Fibroblast of lung (primary cell): ENCODE measurements around the gene ZNF385B. TPM values are rescaled to one million over a fixed set of nuclear protein-coding genes. Genes with fewer than 3 reads are reported as not detected.

ENCODE experiments used
- DNase-seq, 2 donors: peaks; one replicate each; pipeline versions ENCODE4 v3.0.0 to v3.0.0-alpha.2; 2010; ENCODE audit warnings: low read depth in 2 of 2
- H2AFZ ChIP-seq: 2 replicates; pipeline ENCODE4 v1.5.1; 2012; ENCODE audit warnings: low read length, control low read depth, inconsistent platforms
- H3K27ac ChIP-seq: 2 replicates; pipeline ENCODE4 v1.5.1; 2011; ENCODE audit warnings: low read length, control low read depth; ENCODE audit not compliant: insufficient read depth
- H3K27me3 ChIP-seq: 2 replicates; pipeline ENCODE4 v1.5.1; 2011; ENCODE audit warnings: mild to moderate bottlenecking, low read length; ENCODE audit not compliant: control insufficient read depth, insufficient read depth
- H3K36me3 ChIP-seq: 2 replicates; pipeline ENCODE4 v1.5.1; 2011; ENCODE audit warnings: low read length; ENCODE audit not compliant: control insufficient read depth, insufficient read depth
- H3K4me1 ChIP-seq: 2 replicates; pipeline ENCODE4 v1.5.1; 2011; ENCODE audit warnings: low read length; ENCODE audit not compliant: control insufficient read depth, insufficient read depth; ENCODE audit errors: extremely low read depth
- H3K4me2 ChIP-seq: 2 replicates; pipeline ENCODE4 v1.5.1; 2011; ENCODE audit warnings: low read length, control low read depth; ENCODE audit not compliant: insufficient read depth; ENCODE audit errors: extremely low read depth
- H3K4me3 ChIP-seq, 4 experiments: fragments of 200-600 bp in 1 of 4; sonication (generic) in 1 of 4; replicated peaks in 1 of 4; 2 replicates each; pipeline ENCODE4 v1.5.1; 2011 to 2016; ENCODE audit warnings: low read length in 4 of 4, low read depth in 3 of 4, mild to moderate bottlenecking in 3 of 4, control low read depth in 2 of 4, inconsistent platforms in 1 of 4, mixed read lengths in 1 of 4; ENCODE audit not compliant: insufficient read depth in 1 of 4; ENCODE audit errors: control extremely low read depth in 1 of 4
- H3K79me2 ChIP-seq: 2 replicates; pipeline ENCODE4 v1.5.1; 2012; ENCODE audit warnings: mild to moderate bottlenecking, low read length, inconsistent platforms; ENCODE audit not compliant: control insufficient read depth, insufficient read depth
- H3K9ac ChIP-seq: 2 replicates; pipeline ENCODE4 v1.5.1; 2011; ENCODE audit warnings: mild to moderate bottlenecking, low read length, control low read depth; ENCODE audit not compliant: insufficient read depth
- H3K9me3 ChIP-seq: 2 replicates; pipeline ENCODE4 v1.5.1; 2012; ENCODE audit warnings: low read depth, low read length; ENCODE audit not compliant: control insufficient read depth, insufficient read depth
- H4K20me1 ChIP-seq: 2 replicates; pipeline ENCODE4 v1.5.1; 2011; ENCODE audit warnings: low read length; ENCODE audit not compliant: control insufficient read depth, insufficient read depth; ENCODE audit errors: extremely low read depth
- EZH2 ChIP-seq: IDR thresholded peaks from 2 replicates; pipeline ENCODE4 v1.5.1; 2012; ENCODE audit warnings: low read length, control low read depth, mild to moderate bottlenecking; ENCODE audit errors: missing control alignments
- polyA plus RNA-seq, 2 donors: library from polyadenylated mRNA; depleted of rRNA in 1 of 2; stranded (reverse) in 1 of 2; unstranded in 1 of 2; fragments of >200 nt; gene quantifications; 2 replicates each; pipeline ENCODE4 v1.2.1, GENCODE V29; 2011 to 2012; ENCODE audit warnings: missing spikeins in 1 of 2
- total RNA-seq: library from RNA; depleted of rRNA; stranded (reverse); fragments of >200 nt; gene quantifications from 2 replicates; pipeline ENCODE4 v1.2.1, GENCODE V29; 2014
- TF ChIP-seq, protein P1 (sequence below), 2 donors: IDR thresholded peaks in 1 of 2; conservative IDR thresholded peaks in 1 of 2; 1 replicate in 1 of 2; 2 replicates in 1 of 2; pipeline ENCODE4 v1.5.1; 2011 to 2012; ENCODE audit warnings: low read length in 2 of 2, control low read depth in 1 of 2, inconsistent platforms in 1 of 2, low read depth in 1 of 2, mild to moderate bottlenecking in 1 of 2

The ZNF385B gene
- total and polyA plus RNA-seq, 2 donors (not counting 1 experiment from before 2014, with no cell fraction given), result 0.06 TPM; not detected in 1

DNA sequence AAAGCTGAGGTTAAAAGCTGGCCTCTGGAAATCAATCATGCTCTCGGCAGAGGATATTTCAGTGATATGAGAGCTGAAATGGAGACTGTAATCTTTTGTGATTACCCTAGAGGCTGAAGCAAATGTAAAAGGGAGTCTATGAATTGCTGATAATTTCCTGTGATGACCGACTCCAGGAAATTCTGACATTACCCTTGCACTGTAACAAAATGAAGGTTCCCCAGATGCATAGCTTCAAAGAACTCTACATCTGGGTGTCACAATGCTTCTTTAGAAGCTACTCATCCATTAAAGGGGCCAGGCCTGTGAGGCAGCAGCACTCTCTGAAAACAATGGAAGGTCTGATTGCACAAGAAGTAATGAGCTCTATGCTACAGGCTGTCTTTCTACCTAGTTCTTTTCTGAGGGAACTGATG, 328.5 kb downstream of the ZNF385B start:
- no peak for DNase-seq
- H3K9me3 ChIP-seq, result no peaks in the 10 kb centered on the region
- TF ChIP-seq EZH2, result no peak
- TF ChIP-seq, protein P1, sequence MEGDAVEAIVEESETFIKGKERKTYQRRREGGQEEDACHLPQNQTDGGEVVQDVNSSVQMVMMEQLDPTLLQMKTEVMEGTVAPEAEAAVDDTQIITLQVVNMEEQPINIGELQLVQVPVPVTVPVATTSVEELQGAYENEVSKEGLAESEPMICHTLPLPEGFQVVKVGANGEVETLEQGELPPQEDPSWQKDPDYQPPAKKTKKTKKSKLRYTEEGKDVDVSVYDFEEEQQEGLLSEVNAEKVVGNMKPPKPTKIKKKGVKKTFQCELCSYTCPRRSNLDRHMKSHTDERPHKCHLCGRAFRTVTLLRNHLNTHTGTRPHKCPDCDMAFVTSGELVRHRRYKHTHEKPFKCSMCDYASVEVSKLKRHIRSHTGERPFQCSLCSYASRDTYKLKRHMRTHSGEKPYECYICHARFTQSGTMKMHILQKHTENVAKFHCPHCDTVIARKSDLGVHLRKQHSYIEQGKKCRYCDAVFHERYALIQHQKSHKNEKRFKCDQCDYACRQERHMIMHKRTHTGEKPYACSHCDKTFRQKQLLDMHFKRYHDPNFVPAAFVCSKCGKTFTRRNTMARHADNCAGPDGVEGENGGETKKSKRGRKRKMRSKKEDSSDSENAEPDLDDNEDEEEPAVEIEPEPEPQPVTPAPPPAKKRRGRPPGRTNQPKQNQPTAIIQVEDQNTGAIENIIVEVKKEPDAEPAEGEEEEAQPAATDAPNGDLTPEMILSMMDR (conservative IDR thresholded peaks at IDR 0.05 in 1 of 2, IDR thresholded peaks at IDR 0.05 in 1 of 2; ENCODE audit: low read depth in 1 of 2, low read length in 2 of 2), result no peak
- no peak overlapping the region for H3K9ac ChIP-seq
- no peak overlapping the region for H3K4me2 ChIP-seq
- H3K4me3 ChIP-seq, result no peak overlapping the region
- H3K4me1 ChIP-seq, result no peaks in the 10 kb centered on the region
- H2AFZ ChIP-seq, result no peak overlapping the region
- H3K27me3 ChIP-seq, result no peaks in the 10 kb centered on the region
- H3K36me3 ChIP-seq, result no peaks in the 10 kb centered on the region
- H3K27ac ChIP-seq, result no peak overlapping the region
- H3K79me2 ChIP-seq, result no peaks in the 10 kb centered on the region
- no peaks in the 10 kb centered on the region for H4K20me1 ChIP-seq

DNA sequence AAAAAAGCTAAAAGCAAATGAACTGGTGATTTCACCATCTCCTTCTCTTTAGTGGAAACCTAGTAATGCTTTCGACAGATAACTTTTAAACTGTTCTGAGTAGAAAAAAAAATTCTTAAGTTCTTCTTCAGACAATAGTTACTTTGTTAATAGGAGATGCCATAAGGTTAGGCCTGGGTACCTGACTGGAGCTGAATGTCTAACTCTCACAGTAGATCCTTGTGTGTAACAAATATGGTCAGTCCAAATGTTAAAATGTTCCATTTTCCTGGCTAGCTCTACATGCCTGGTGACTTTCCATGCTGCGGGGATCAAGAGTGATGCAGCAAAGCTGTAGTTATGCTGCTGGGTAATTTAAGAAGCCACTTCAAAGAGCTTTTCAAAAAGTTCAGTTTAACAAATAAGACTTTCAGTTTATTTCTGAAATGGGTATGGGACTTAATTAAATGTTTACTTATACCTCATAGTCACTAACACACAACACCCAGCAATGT, 332.8 kb downstream of the ZNF385B start:
- no peaks in the 10 kb centered on the region for H3K36me3 ChIP-seq
- no peaks in the 10 kb centered on the region for H4K20me1 ChIP-seq
- no peak for DNase-seq
- no peak overlapping the region for H2AFZ ChIP-seq
- no peak overlapping the region for H3K9ac ChIP-seq
- H3K4me2 ChIP-seq, result no peak overlapping the region
- H3K79me2 ChIP-seq, result no peaks in the 10 kb centered on the region
- H3K4me1 ChIP-seq, result no peaks in the 10 kb centered on the region
- TF ChIP-seq, protein P1 (conservative IDR thresholded peaks at IDR 0.05 in 1 of 2, IDR thresholded peaks at IDR 0.05 in 1 of 2; ENCODE audit: low read depth in 1 of 2, low read length in 2 of 2), result no peak
- no peak for TF ChIP-seq EZH2
- H3K4me3 ChIP-seq, result no peak overlapping the region
- H3K9me3 ChIP-seq, result no peaks in the 10 kb centered on the region
- no peaks in the 10 kb centered on the region for H3K27me3 ChIP-seq
- H3K27ac ChIP-seq, result no peak overlapping the region

DNA sequence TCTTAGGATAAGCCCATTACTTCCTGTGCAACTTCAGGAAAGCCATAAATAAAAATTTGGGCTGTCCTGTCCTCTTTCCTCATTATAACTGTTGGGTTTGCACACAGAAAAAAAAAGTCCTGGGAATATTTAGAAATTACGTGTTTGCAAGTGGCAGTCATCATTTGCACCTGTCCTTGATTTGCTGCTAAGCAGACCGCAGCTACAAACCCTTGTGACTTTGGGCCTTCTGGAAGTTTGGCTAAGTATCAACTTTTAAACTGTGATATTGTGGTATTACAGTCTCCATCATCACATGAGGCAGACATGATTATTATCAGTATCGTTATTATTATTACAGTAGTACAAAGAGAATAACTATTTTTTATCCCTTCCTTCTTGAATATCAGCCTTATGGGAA, 336.1 kb downstream of the ZNF385B start:
- H3K9ac ChIP-seq, result no peak overlapping the region
- no peaks in the 10 kb centered on the region for H3K36me3 ChIP-seq
- no peak overlapping the region for H3K4me2 ChIP-seq
- TF ChIP-seq, protein P1 (conservative IDR thresholded peaks at IDR 0.05 in 1 of 2, IDR thresholded peaks at IDR 0.05 in 1 of 2; ENCODE audit: low read depth in 1 of 2, low read length in 2 of 2), result no peak
- no peak for TF ChIP-seq EZH2
- H3K27ac ChIP-seq, result no peak overlapping the region
- DNase-seq, result no peak
- no peaks in the 10 kb centered on the region for H3K79me2 ChIP-seq
- H3K27me3 ChIP-seq, result no peaks in the 10 kb centered on the region
- no peak overlapping the region for H3K4me3 ChIP-seq
- no peaks in the 10 kb centered on the region for H3K4me1 ChIP-seq
- H2AFZ ChIP-seq, result no peak overlapping the region
- H3K9me3 ChIP-seq, result no peaks in the 10 kb centered on the region
- no peaks in the 10 kb centered on the region for H4K20me1 ChIP-seq
